COLO668 (cell line): ENCODE results near the gene HNF4A.

Source experiments
- DNase-seq: peaks from one replicate; lab custom pipeline; 2025; ENCODE audit not compliant: unreplicated experiment; lab: John Stamatoyannopoulos, UW

Gene HNF4A

GRCh38 chr20:44439318-44439717, 83.8 kb downstream of the HNF4A start:
- DNase-seq = no peak

GRCh38 chr20:44442298-44443070, 87.0 kb downstream of the HNF4A start:
- DNase-seq = no peak

- no peak for DNase-seq
Measured at GRCh38 chr20:44445742-44446710, 90.5 kb downstream of the HNF4A start.

GRCh38 chr20:44447827-44448419, 92.4 kb downstream of the HNF4A start:
- DNase-seq = no peak

- peak; percentile 19 for DNase-seq
Measured at GRCh38 chr20:44448753-44449546, 93.5 kb downstream of the HNF4A start.

- DNase-seq = no peak
Measured at GRCh38 chr20:44449864-44450263, 94.4 kb downstream of the HNF4A start.

GRCh38 chr20:44450281-44450889, 94.9 kb downstream of the HNF4A start:
- no peak for DNase-seq

GRCh38 chr20:44450903-44451450, 95.5 kb downstream of the HNF4A start:
- no peak for DNase-seq

GRCh38 chr20:44454306-44454963, 98.9 kb downstream of the HNF4A start:
- DNase-seq = no peak

- DNase-seq = no peak
Measured at GRCh38 chr20:44455126-44455525, 99.6 kb downstream of the HNF4A start.

- DNase-seq = no peak
Measured at GRCh38 chr20:44456611-44457010, 101.1 kb downstream of the HNF4A start.

GRCh38 chr20:44457016-44457415, 101.5 kb downstream of the HNF4A start:
- DNase-seq = no peak

GRCh38 chr20:44459271-44459670, 103.8 kb downstream of the HNF4A start:
- no peak for DNase-seq

GRCh38 chr20:44460795-44461141, 105.3 kb downstream of the HNF4A start:
- DNase-seq = no peak

- no peak for DNase-seq
Measured at GRCh38 chr20:44461142-44461802, 105.8 kb downstream of the HNF4A start.

GRCh38 chr20:44461803-44462174, 106.3 kb downstream of the HNF4A start:
- DNase-seq = no peak

GRCh38 chr20:44463466-44463865, 108.0 kb downstream of the HNF4A start:
- no peak for DNase-seq

- no peak for DNase-seq
Measured at GRCh38 chr20:44464514-44464913, 109.0 kb downstream of the HNF4A start.

- no peak for DNase-seq
Measured at GRCh38 chr20:44465001-44465560, 109.6 kb downstream of the HNF4A start.
